Mucosa of descending colon (tissue), 3 donors: ENCODE data around the gene NMNAT2. TPM values are rescaled to one million over a fixed set of nuclear protein-coding genes. Genes with fewer than 3 reads are reported as not detected.

Experiments used
- ATAC-seq: fragments of 200-7000 bp; cut with Tn5 transposase; one replicate; pipeline ENCODE4 v1.9.1; 2020; ENCODE audit warnings: mild to moderate bottlenecking, moderate library complexity
- DNase-seq, 3 donors: peaks; one replicate each; pipeline ENCODE4 v3.0.0-alpha.2; 2020
- H3K36me3 ChIP-seq: fragments of 200-600 bp; one replicate; pipeline ENCODE4 v1.8.0; 2021; ENCODE audit warnings: low read depth, mild to moderate bottlenecking
- H3K4me1 ChIP-seq: fragments of 200-600 bp; one replicate; pipeline ENCODE4 v1.8.0; 2021; ENCODE audit warnings: low read depth, mild to moderate bottlenecking
- H3K4me3 ChIP-seq: fragments of 200-600 bp; one replicate; pipeline ENCODE4 v1.8.0; 2021; ENCODE audit warnings: mild to moderate bottlenecking
- H3K9me3 ChIP-seq: fragments of 200-600 bp; one replicate; pipeline ENCODE4 v1.8.0; 2021; ENCODE audit warnings: mild to moderate bottlenecking
- CTCF ChIP-seq: fragments of 200-600 bp; IDR thresholded peaks from one replicate; pipeline ENCODE4 v1.8.0; 2022; ENCODE audit warnings: antibody characterized with exemption, mild to moderate bottlenecking
- intact Hi-C, 2 donors: fragments of 100-400 bp; cut with DNase I in 1 of 2; cut with micrococcal nuclease in 1 of 2; formaldehyde crosslinking; loops; one replicate each; pipeline versions ENCODE4 v1.11.0 to v1.11.1; 2022; cut with DNase I, micrococcal nuclease
- total RNA-seq, 3 donors: library from RNA; stranded (reverse); fragmentation: NEBNext Ultra II Directional in 2 of 3; extraction: Animal tissue kit (Norgen Biotek cat#: 25700) in 2 of 3; gene quantifications; one replicate each; pipeline versions ENCODE4 v1.2.1 to v1.2.4, GENCODE V29; 2021 to 2023
- donor health status: DM: no; HTN: no; CAD: no; lungs with moderate emphysema.
- donor health status: DM: no; HTN: no; CAD: no.
- donor health status: DM: no; HTN: yes; CAD: no.

Gene NMNAT2
- total RNA-seq, 3 donors from 2014 or later, result 0.29 to 3.6 (median 0.87) TPM

- intact Hi-C loops, result no loop called here
- no peak for ATAC-seq
- no peak for TF ChIP-seq CTCF
- H3K36me3 ChIP-seq, result no peaks in the 10 kb centered on the region
- H3K4me3 ChIP-seq, result no peak overlapping the region
- no peaks in the 10 kb centered on the region for H3K4me1 ChIP-seq
- no peak for DNase-seq
- H3K9me3 ChIP-seq, result no peaks in the 10 kb centered on the region
Observed at GRCh38 chr1:183323849-183324683, 94.1 kb downstream of the NMNAT2 start.

- no peak for ATAC-seq
- no peak for DNase-seq
- Histone ChIP-seq H3K4me3 (no peak overlapping the region), H3K36me3 (no peaks in the 10 kb centered on the region), H3K4me1 (no peaks in the 10 kb centered on the region), H3K9me3 (no peaks in the 10 kb centered on the region)
- intact Hi-C loops, result no loop called here
- no peak for TF ChIP-seq CTCF
Observed at GRCh38 chr1:183319606-183320005, 98.6 kb downstream of the NMNAT2 start.

- Histone ChIP-seq H3K9me3 (no peaks in the 10 kb centered on the region), H3K4me3 (no peak overlapping the region), H3K36me3 (no peaks in the 10 kb centered on the region), H3K4me1 (no peaks in the 10 kb centered on the region)
- intact Hi-C loops, result no loop called here
- no peak for DNase-seq
- no peak for TF ChIP-seq CTCF
- ATAC-seq, result no peak
Observed at GRCh38 chr1:183319051-183319450, 99.1 kb downstream of the NMNAT2 start.

- no peaks in the 10 kb centered on the region for H3K9me3 ChIP-seq
- DNase-seq (peak; percentile 37 to 60 (median 40)), ATAC-seq (peak; percentile 75)
- TF ChIP-seq CTCF, result no peak
- intact Hi-C loops, result no loop called here
- H3K4me1 ChIP-seq, result no peaks in the 10 kb centered on the region
- H3K36me3 ChIP-seq, result no peaks in the 10 kb centered on the region
- H3K4me3 ChIP-seq, result no peak overlapping the region
Observed at GRCh38 chr1:183318433-183318832, 99.7 kb downstream of the NMNAT2 start.

- intact Hi-C loops, result no loop called here
- no peak for TF ChIP-seq CTCF
Observed at GRCh38 chr1:183315991-183316758, 102.0 kb downstream of the NMNAT2 start.

More at GRCh38 chr1:183315991-183316758, 102.0 kb downstream of the NMNAT2 start:
- Histone ChIP-seq H3K4me3 (no peak overlapping the region), H3K36me3 (no peaks in the 10 kb centered on the region), H3K9me3 (no peaks in the 10 kb centered on the region), H3K4me1 (no peaks in the 10 kb centered on the region)
- no peak for ATAC-seq
- DNase-seq, result no peak
